CD14-positive monocyte (primary cell): Measurements from ENCODE around the gene GAK. TPM values are rescaled to one million over a fixed set of nuclear protein-coding genes. Genes with fewer than 3 reads are reported as not detected.
A peak's percentile ranks its signal among the peaks of the same experiment; 100 is the strongest.

ENCODE experiments used
- DNase-seq, 3 donors: peaks; one replicate each; pipeline ENCODE4 v3.0.0-alpha.2; 2011 to 2022
- H2AFZ ChIP-seq: 2 replicates; pipeline ENCODE4 v1.6.0; 2012; ENCODE audit warnings: mild to moderate bottlenecking, low read depth, low read length, inconsistent platforms; ENCODE audit not compliant: insufficient read depth, poor library complexity, severe bottlenecking
- H3K27ac ChIP-seq, 2 donors: 1 replicate in 1 of 2; 2 replicates in 1 of 2; pipeline ENCODE4 v1.5.1; 2012 to 2013; ENCODE audit warnings: low read length in 2 of 2, control low read depth in 1 of 2, inconsistent platforms in 1 of 2, low read depth in 1 of 2, mild to moderate bottlenecking in 1 of 2
- H3K27me3 ChIP-seq, 2 donors: one replicate each; pipeline versions ENCODE4 v1.6.0 to v1.6.1; 2011 to 2013; ENCODE audit warnings: low read length in 2 of 2; ENCODE audit not compliant: control insufficient read depth in 2 of 2, insufficient read depth in 2 of 2
- H3K36me3 ChIP-seq, 2 donors: replicated peaks in 1 of 2; 1 replicate in 1 of 2; 2 replicates in 1 of 2; pipeline versions ENCODE4 v1.5.1 to v1.6.1; 2012 to 2013; ENCODE audit warnings: low read length in 2 of 2, control low read depth in 1 of 2, inconsistent platforms in 1 of 2, mild to moderate bottlenecking in 1 of 2; ENCODE audit not compliant: insufficient read depth in 2 of 2, control insufficient read depth in 1 of 2
- H3K4me1 ChIP-seq, 2 donors: 1 replicate in 1 of 2; 2 replicates in 1 of 2; pipeline versions ENCODE4 v1.5.1 to v1.6.1; 2012 to 2013; ENCODE audit warnings: low read length in 2 of 2, control low read depth in 1 of 2, inconsistent platforms in 1 of 2, mild to moderate bottlenecking in 1 of 2, moderate library complexity in 1 of 2; ENCODE audit not compliant: insufficient read depth in 2 of 2, control insufficient read depth in 1 of 2
- H3K4me2 ChIP-seq: replicated peaks from 2 replicates; pipeline ENCODE3; 2012; ENCODE audit warnings: low read length, moderate library complexity, mild to moderate bottlenecking; ENCODE audit not compliant: poor library complexity, severe bottlenecking; ENCODE audit errors: extremely low read depth
- H3K4me3 ChIP-seq, 3 experiments: fragments of 200-600 bp in 1 of 3; sonication (generic) in 1 of 3; replicated peaks in 1 of 3; 1 replicate in 2 of 3; 2 replicates in 1 of 3; pipeline ENCODE4 v1.5.1; 2011 to 2013; ENCODE audit warnings: low read length in 3 of 3, mild to moderate bottlenecking in 3 of 3, control low read depth in 2 of 3, low read depth in 2 of 3, inconsistent platforms in 1 of 3, moderate library complexity in 1 of 3
- H3K79me2 ChIP-seq: 2 replicates; pipeline ENCODE4 v1.6.0; 2012; ENCODE audit warnings: mild to moderate bottlenecking, control low read depth, inconsistent platforms, low read length, moderate library complexity; ENCODE audit not compliant: insufficient read depth
- H3K9ac ChIP-seq: 2 replicates; pipeline ENCODE4 v1.6.0; 2017; ENCODE audit warnings: low read length, mild to moderate bottlenecking; ENCODE audit not compliant: insufficient read depth, poor library complexity, severe bottlenecking
- H3K9me3 ChIP-seq, 2 donors: replicated peaks in 1 of 2; 1 replicate in 1 of 2; 2 replicates in 1 of 2; pipeline versions ENCODE4 v1.5.1 to v1.6.1; 2012 to 2013; ENCODE audit warnings: low read length in 2 of 2, control low read depth in 1 of 2; ENCODE audit not compliant: control insufficient read depth in 1 of 2, insufficient read depth in 1 of 2
- H4K20me1 ChIP-seq: 2 replicates; pipeline ENCODE4 v1.6.0; 2012; ENCODE audit warnings: mild to moderate bottlenecking, low read length, control low read depth, moderate library complexity; ENCODE audit not compliant: insufficient read depth
- H3K27ac Mint-ChIP-seq, 7 donors: one replicate each; pipeline ENCODE4 v1.8.0; 2020; ENCODE audit warnings: mild to moderate bottlenecking in 7 of 7, mixed read lengths in 7 of 7, moderate library complexity in 6 of 7, inconsistent platforms in 2 of 7
- H3K27me3 Mint-ChIP-seq, 3 donors: one replicate each; pipeline ENCODE4 v1.8.0; 2021 to 2022; ENCODE audit warnings: low read depth in 3 of 3, mild to moderate bottlenecking in 3 of 3, mixed read lengths in 3 of 3, moderate library complexity in 3 of 3, inconsistent platforms in 1 of 3
- H3K36me3 Mint-ChIP-seq, 2 donors: one replicate each; pipeline ENCODE4 v1.8.0; 2020; ENCODE audit warnings: mixed read lengths in 2 of 2, inconsistent platforms in 1 of 2, mild to moderate bottlenecking in 1 of 2
- H3K4me1 Mint-ChIP-seq: one replicate; pipeline ENCODE4 v1.8.0; 2020; ENCODE audit warnings: mild to moderate bottlenecking, mixed read lengths
- H3K4me3 Mint-ChIP-seq, 2 donors: one replicate each; pipeline ENCODE4 v1.8.0; 2020; ENCODE audit warnings: mild to moderate bottlenecking in 2 of 2, mixed read lengths in 2 of 2, moderate library complexity in 1 of 2
- H3K9me3 Mint-ChIP-seq, 7 donors: one replicate each; pipeline ENCODE4 v1.8.0; 2020 to 2022; ENCODE audit warnings: mixed read lengths in 7 of 7, mild to moderate bottlenecking in 6 of 7, moderate library complexity in 6 of 7, inconsistent platforms in 2 of 7
- WGBS: methylation state at CpG from one replicate; pipeline ENCODE4 v1.1.5; 2013; ENCODE audit warnings: missing lambda C conversion rate; ENCODE audit not compliant: insufficient coverage; 5-methylcytosine and 5-hydroxymethylcytosine counted together
- intact Hi-C, 2 donors: fragments of 100-400 bp; cut with micrococcal nuclease; formaldehyde crosslinking; loops; one replicate each; pipeline versions ENCODE4 v1.15.0 to v1.15.1; 2023
- polyA plus RNA-seq, 3 donors: library from polyadenylated mRNA; depleted of rRNA in 1 of 3; unstranded in 2 of 3; stranded (reverse) in 1 of 3; fragments of 300-500 nt in 2 of 3; fragments of >200 nt in 1 of 3; fragmentation: Illumina TruSeq in 2 of 3; gene quantifications; 1 replicate in 2 of 3; 2 replicates in 1 of 3; pipeline ENCODE4 v1.2.3, GENCODE V29; 2012 to 2021
- TF ChIP-seq, protein P1 (sequence below): fragments of 200-600 bp; IDR thresholded peaks from one replicate; pipeline ENCODE4 v1.8.0; 2022; ENCODE audit warnings: antibody characterized with exemption, mild to moderate bottlenecking

Gene GAK
- polyA plus RNA-seq, 3 donors: 40.3 to 88.7 (median 54.9) TPM

GRCh38 chr4:948936-949300, 16.8 kb upstream of the GAK start:
- WGBS: 96% methylated on average over 12 of the region's 13 CpGs
- Histone ChIP-seq H3K79me2 (peaks cover 10% of the 10 kb centered on the region), H3K4me2 (no peak overlapping the region), H3K9me3 (no peaks in the 10 kb centered on the region), H3K27me3 (peaks cover 0 to 4% of the 10 kb centered on the region in 2 donors), H3K36me3 (peaks cover 13 to 34% of the 10 kb centered on the region in 2 donors), H2AFZ (no peak overlapping the region), H3K4me1 (no peaks in the 10 kb centered on the region), H3K27ac (no peak overlapping the region), H3K9ac (no peak overlapping the region), H3K4me3 (no peak overlapping the region), H4K20me1 (peaks cover 54% of the 10 kb centered on the region)
- peaks cover 0 to 14% (median 2%) of the 10 kb centered on the region in 3 donors for H3K27me3 Mint-ChIP-seq
- TF ChIP-seq, protein P1, sequence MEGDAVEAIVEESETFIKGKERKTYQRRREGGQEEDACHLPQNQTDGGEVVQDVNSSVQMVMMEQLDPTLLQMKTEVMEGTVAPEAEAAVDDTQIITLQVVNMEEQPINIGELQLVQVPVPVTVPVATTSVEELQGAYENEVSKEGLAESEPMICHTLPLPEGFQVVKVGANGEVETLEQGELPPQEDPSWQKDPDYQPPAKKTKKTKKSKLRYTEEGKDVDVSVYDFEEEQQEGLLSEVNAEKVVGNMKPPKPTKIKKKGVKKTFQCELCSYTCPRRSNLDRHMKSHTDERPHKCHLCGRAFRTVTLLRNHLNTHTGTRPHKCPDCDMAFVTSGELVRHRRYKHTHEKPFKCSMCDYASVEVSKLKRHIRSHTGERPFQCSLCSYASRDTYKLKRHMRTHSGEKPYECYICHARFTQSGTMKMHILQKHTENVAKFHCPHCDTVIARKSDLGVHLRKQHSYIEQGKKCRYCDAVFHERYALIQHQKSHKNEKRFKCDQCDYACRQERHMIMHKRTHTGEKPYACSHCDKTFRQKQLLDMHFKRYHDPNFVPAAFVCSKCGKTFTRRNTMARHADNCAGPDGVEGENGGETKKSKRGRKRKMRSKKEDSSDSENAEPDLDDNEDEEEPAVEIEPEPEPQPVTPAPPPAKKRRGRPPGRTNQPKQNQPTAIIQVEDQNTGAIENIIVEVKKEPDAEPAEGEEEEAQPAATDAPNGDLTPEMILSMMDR: no peak
- no peak overlapping the region for H3K4me3 Mint-ChIP-seq
- DNase-seq: no peak
- H3K27ac Mint-ChIP-seq: peak overlapping the region in 1 of 7 donors; percentile 62
- H3K9me3 Mint-ChIP-seq: peaks cover 0 to 5% (median 0%) of the 10 kb centered on the region in 7 donors
- intact Hi-C loops: no loop called here
- H3K4me1 Mint-ChIP-seq: peaks cover 3% of the 10 kb centered on the region
- H3K36me3 Mint-ChIP-seq: peaks cover 33 to 41% of the 10 kb centered on the region in 2 donors

DNA sequence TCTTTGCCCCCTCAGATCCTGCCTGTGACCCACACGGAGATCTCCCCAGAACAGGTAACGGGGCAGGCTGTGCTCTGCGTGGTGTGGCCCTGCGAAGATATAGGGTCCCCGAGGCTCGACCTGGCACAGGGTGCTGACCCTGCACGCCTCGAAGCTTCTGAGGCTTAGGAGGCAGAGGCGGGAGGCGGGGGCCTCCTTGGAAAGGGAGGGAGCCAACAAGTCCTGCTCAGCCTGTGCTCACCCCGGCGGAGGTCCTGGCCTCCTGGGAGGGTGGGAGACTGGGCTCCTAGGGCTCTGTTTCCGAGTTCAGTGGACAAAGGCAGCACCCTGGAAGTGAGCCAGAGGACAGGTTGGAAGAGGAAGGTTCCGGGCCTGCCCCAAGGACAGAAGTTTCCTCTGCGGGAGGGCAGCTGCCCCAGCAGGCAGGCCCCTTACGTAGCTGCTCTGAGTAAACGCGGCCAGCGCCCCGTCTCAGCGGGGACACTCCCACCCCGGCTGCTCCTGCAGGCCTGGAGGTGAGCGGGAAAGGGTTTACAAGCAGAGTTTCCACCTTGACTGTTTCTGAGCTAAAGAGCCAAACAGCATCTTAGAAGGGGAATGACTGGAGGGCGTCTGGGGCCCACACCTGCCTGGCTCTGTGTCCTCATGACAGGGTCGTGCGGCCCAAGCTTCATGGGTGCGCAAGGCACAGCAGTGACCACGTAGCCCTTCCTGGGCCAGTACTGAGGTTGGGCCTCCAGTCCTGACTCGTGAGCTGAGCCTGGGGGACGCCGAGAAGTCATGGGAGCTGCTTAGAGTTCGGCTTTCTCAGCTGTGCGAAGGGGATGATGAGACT, 16.2 kb upstream of the GAK start:
- intact Hi-C loops: no loop called here

More for the DNA sequence above, 16.2 kb upstream of the GAK start:
- H3K4me2 ChIP-seq: no peak overlapping the region
- no peak overlapping the region for H3K9ac ChIP-seq
- DNase-seq: no peak
- peaks cover 14 to 34% of the 10 kb centered on the region in 2 donors for H3K36me3 ChIP-seq
- peaks cover 10% of the 10 kb centered on the region for H3K79me2 ChIP-seq
- TF ChIP-seq, protein P1: no peak
- H3K4me3 Mint-ChIP-seq: no peak overlapping the region
- H3K4me3 ChIP-seq: no peak overlapping the region
- H3K27me3 ChIP-seq: peaks cover 0 to 4% of the 10 kb centered on the region in 2 donors
- H3K36me3 Mint-ChIP-seq: peaks cover 31 to 41% of the 10 kb centered on the region in 2 donors
- 93% methylated on average over 29 of the region's 33 CpGs for WGBS
- H3K9me3 Mint-ChIP-seq: peaks cover 0 to 5% (median 0%) of the 10 kb centered on the region in 7 donors
- H3K27ac Mint-ChIP-seq: peak overlapping the region in 1 of 7 donors; percentile 62
- H3K9me3 ChIP-seq: no peaks in the 10 kb centered on the region
- no peaks in the 10 kb centered on the region for H3K4me1 ChIP-seq
- H3K27ac ChIP-seq: no peak overlapping the region
- H3K4me1 Mint-ChIP-seq: peaks cover 3% of the 10 kb centered on the region
- H3K27me3 Mint-ChIP-seq: peaks cover 0 to 14% (median 2%) of the 10 kb centered on the region in 3 donors
- H2AFZ ChIP-seq: no peak overlapping the region
- H4K20me1 ChIP-seq: peaks cover 54% of the 10 kb centered on the region
